SK-N-SH treated with all-trans-retinoic acid at 6 μM for 48 hours (cell line): ENCODE data around the gene HTN3.
"Not testable (repeated sequence)": the region's sequence is repeated elsewhere in the genome, so short reads cannot be mapped to it uniquely, and the experiment has no call there.

Experiments
- ARNTL ChIP-seq: fragments of 450-650 bp; formaldehyde crosslinking; IDR thresholded peaks from 2 replicates; pipeline ENCODE4 v1.5.0; 2020; ENCODE audit warnings: low read depth, mild to moderate bottlenecking, moderate library complexity, borderline replicate concordance
- ISL1 ChIP-seq: fragments of 250-450 bp; sonication (Bioruptor Pico); IDR thresholded peaks from 2 replicates; pipeline ENCODE4 v2.1.2; 2022; ENCODE audit warnings: mild to moderate bottlenecking, moderate library complexity
- TCF4 ChIP-seq: fragments of 250-450 bp; sonication (Bioruptor Pico); IDR thresholded peaks from 2 replicates; pipeline ENCODE4 v1.8.0; 2021; ENCODE audit warnings: mild to moderate bottlenecking, moderate library complexity, borderline replicate concordance
- ZFP30 ChIP-seq: fragments of 450-650 bp; formaldehyde crosslinking; IDR thresholded peaks from 2 replicates; pipeline ENCODE4 v1.5.0; 2022; ENCODE audit warnings: mild to moderate bottlenecking, moderate library complexity
- ZNF70 ChIP-seq: fragments of 450-650 bp; formaldehyde crosslinking; IDR thresholded peaks from 2 replicates; pipeline ENCODE4 v1.5.0; 2020; ENCODE audit warnings: mild to moderate bottlenecking, moderate library complexity

DNA sequence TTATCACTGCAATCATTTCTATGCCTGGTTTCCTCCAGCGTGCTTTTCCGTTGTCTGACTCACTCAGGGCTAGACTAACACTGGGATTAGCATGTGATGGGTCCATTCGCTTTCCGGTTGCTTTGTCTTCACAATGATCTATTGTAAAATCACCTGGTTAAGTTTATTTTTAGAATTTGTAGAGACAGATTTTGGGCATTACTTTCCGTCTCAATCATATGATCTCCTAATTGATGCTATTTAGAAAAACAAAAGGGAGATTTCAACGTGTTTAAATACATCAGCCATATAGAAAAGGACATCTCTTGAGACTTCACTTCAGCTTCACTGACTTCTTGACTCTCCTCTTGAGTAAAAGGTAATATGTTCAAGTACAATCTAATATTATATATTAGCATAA is 21.9 kb downstream of the HTN3 start, which contains the start of gene HTN1:
- not testable (repeated sequence) for TF ChIP-seq ZFP30, TCF4, ZNF70, ARNTL, ISL1 (CRISPR knock-in tag)
